ENCODE data around the gene COL26A1.

GRCh38 chr7:101533103-101533465, 170.4 kb downstream of the COL26A1 start:
- TF ChIP-seq CTCF (IDR thresholded peaks at IDR 0.05; ENCODE audit: poor library complexity), result no peak
- no peak for TF ChIP-seq EZH2 (IDR thresholded peaks at IDR 0.05; ENCODE audit: borderline replicate concordance)
